NCI-H524 (cell line): ENCODE measurements around the gene MAN1C1.
"Not testable (repeated sequence)": the region's sequence is repeated elsewhere in the genome, so short reads cannot be mapped to it uniquely, and the experiment has no call there.

Source experiments
- DNase-seq, 2 experiments: peaks; one replicate each; lab custom pipeline; 2025; lab: John Stamatoyannopoulos, UW

The MAN1C1 gene

DNA sequence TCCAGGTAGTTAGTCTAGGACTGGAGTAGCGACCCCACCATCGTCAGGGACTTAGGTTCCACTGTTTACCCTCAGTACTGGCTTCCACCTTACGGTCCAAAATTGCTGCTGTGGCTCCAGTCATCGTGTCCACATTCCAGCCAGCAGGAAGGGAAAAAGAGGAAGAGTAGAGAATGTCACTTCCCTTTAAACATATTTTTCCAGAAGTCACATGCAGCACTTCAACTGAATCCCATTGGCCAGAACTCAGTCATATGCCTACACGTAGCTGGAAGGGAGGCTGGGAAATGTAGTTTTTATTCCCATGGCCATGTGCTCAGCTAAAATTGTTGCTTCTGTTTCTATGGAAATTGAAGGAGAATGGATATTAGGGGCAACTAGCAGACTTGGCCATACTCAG lies 99.3 kb downstream of the MAN1C1 start:
- no peak for DNase-seq

DNA sequence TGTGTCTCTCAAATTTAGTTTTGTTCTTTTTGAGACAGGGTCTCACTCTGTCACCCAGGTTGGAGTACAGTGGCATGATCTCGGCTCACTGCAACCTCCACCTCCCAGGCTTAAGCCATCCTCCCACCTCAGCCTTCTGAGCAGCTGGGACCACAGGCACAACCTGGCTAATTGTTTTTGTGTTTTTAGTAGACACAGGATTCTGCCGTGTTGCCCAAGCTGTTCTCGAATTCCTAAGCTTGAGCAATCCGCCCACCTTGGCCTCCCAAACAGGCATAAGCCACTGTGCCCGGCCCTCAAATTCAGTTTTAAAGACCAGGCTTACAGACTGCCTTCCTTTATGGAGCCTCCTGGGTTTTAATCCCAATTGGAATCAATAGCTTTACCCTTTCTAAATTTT lies 99.7 kb downstream of the MAN1C1 start:
- DNase-seq = no peak

DNA sequence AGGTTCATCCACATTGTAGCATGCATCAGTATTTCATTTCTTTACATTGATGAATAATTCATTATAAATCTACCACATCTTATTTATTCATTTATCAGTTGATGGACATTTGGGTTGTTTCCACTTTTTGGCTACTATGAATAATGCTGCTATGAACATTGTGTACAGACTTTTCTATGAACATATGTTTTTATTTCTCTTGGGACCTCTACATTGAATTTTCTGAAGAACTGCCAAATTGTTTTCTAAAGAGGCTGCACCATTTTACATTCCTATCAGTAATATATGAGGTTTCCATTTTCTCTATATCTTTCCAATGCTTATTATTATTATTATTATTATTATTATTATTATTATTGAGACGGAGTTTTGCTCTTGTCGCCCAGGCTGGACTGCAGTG lies 102.1 kb downstream of the MAN1C1 start:
- no peak for DNase-seq

DNA sequence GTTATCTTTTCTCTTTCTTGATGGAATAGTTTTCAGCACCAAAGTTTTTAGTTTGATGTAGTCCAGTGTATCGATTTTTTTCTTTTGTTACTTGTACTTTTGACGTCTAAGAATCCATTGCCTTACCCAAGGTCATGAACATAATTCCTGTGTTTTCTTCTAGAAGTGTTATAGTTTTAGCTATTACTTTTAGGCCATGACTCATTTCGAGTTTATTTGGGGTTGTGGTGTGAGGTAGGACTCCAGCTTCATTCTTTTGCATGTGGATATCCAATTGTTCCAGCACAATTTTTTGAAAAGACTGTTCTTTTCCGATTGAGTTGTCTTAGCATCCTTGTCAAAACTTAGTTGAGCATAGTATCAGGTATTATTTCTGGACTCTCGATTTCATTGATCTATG lies 104.0 kb downstream of the MAN1C1 start:
- no peak for DNase-seq

DNA sequence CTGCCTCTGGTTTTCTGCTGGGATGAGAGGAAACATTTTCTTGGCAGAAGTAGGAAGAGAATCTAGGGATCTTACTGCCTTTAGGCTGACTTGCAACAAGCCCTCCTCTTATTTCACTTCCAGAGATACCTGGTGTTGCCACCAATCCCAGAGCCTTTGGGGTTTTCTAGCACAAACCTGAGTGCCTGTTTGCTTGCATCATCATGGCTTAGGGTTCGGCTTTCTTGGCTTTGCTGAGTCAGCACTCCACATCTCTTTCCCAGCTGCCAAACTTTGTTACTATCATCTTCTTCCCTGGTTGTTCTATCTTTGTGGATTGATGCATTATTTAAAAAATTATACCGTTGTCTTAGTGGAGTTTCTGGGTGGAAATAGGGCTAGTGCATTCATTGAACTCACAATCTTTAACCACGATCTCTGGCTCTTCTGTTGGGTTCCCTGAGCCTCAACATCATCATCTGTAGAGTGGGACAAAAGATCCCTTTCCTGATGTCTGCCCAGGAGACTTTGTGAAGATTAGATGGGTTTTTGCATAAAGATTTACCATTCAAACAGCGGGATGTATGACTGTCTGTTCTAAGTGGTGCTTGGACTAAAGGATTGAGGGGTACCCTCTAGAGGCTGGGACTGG lies 106.8 kb downstream of the MAN1C1 start:
- no peak for DNase-seq

DNA sequence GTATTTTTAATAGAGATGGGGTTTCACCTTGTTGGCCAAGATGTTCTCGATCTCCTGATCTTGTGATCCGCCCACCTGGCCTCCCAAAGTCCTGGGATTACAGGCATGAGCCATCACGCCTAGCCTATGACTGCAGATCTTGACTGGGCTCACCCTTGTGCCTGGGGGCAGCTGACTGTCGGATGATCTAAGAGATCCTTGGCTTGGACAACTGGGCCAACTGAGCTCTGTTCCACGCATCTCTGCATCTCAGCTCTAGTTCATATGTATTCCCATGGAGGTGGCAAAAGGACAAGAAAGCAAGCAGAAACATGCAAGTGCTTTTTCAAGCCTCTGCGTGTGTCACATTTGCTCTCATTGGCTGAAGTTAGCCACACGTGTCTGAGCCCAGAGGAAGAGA lies 107.6 kb downstream of the MAN1C1 start:
- no peak for DNase-seq

DNA sequence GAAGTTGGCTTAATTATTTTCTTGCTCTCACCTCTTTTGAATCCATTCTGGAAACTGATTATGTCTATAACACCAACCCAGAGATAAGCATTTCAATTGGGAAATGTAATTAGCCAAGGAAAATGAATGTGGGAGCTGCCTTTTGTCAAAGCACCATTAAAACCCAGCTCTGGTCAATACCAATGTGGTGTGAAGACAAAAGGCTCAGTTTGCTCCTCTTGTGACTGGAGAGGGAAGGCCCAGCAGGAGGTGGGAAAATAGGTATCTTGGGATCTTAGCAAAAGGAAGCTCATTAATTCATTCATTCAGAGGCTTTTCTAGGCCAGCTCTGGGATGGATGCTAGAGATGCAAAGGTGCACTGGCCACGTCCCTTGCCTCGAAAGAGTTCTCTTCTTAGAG lies 108.4 kb downstream of the MAN1C1 start:
- no peak for DNase-seq

DNA sequence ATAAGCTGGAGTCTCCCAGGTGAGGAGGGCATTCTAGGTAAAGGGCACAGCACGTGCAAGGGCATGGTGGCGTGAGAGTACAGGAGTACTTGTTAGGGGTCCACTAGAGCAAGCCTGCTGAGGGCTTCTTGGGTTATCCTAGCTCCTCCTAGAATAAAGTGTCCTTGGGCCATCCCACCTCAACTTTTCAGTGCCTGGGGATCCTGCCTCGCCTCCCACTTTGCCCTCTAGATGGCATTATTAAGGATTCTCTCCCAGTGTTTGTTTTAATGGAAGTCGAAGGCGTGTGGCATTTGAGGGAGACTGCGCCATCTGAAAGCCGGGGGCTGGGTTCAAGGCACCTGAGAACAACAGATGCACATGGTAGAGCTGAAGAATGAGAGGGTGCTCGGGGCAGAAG lies 108.9 kb downstream of the MAN1C1 start:
- no peak for DNase-seq

DNA sequence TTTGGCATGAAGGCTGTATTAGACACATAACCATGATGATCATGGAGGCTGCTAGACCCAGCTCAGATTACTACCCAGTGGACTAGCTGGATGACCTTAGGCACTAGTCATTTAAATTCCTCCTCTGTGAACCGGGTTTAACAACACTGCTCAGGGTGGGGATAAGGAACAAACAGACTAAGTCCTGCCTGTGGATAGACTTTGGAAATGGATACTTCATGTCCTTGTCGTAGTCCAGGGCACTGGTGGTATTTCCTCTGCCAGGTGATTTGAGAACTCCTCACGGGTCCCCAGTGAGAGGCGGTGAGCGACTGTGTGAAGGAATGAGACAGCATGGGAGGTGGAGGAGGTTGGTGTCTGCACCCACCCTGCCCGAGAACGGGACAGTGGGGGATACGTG lies 110.5 kb downstream of the MAN1C1 start:
- DNase-seq = no peak

DNA sequence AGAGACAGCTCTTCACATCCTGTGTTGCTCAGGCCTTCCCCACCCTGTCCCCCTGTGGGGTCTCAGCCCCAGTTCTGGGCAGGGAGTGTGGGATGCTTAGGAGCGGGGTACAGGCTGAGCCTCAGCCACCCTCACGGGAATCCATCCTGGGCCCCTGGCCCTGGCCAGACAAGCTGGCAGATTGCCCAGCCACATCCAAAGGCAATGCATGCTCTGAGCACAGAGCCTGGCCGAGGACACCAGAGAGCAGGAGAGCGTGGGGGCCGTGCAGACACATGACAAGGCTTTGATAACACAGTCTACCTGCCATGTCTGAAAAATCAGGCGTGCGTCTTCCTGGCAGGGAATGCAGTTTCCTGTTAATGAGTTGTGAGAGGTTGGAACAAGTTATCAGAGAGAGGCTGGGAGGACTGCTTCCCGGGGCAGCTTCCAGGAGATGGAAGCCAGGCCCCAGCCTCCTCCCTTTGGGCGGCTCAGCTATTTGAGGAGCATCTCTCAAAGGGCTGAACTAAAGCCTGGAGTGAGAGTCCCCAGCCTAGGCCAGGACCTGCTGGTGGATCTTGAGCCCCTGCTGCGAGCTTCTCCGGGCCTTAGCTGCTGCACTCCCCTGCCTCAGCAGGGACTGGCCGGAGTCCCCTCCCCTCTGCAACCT lies 111.2 kb downstream of the MAN1C1 start:
- peak in 1 of 2 experiments; percentile 77 for DNase-seq

DNA sequence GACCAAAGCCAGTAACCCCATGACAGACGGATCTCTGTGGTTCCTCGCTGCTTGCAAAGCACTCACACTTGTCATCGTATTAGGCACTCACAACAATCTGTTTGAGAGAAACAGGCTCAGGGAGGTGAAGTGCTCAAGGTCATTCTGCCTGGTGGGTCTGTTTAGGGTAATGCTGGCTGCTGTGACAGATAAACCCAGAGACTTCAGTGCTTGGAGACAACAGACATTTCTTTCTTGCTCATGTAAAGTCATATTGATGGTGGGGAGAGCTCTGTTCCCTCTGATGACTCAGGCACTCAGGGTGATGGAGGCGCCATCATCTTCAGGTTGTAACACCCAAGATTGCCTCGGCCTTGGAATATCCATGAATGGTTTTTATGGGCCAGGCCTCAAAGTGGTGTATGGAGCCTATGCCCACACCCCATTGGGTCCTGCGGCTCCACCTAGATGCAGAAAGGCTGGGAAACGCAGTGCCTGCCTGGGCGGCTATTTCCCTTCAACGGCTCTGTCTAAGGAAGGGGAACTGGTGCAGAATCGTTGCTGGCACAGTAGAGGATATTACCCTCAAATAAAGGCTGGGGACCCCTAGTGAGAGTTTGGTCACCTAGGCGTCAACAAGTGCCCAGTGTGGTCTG lies 111.8 kb downstream of the MAN1C1 start:
- peak in 1 of 2 experiments; percentile 29 for DNase-seq

DNA sequence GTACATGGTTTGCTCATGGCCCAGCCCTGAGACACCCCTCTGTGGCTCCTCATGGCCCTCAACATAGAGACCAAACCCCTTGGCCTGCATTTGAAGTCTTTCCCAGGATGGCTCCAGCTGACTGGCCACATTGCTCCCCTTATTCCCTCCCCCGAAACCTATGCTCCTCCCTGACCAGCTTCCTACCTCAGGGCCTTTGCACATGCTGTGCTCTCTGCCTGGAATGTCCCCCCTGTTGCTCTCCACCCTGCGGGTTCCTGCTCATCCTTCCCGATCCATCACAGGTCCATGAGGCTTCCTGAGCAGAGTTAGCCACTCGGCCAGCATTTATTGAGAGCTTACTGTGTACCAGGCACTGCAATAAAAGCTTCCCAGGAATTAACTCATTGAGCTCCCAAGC lies 112.5 kb downstream of the MAN1C1 start:
- no peak for DNase-seq

DNA sequence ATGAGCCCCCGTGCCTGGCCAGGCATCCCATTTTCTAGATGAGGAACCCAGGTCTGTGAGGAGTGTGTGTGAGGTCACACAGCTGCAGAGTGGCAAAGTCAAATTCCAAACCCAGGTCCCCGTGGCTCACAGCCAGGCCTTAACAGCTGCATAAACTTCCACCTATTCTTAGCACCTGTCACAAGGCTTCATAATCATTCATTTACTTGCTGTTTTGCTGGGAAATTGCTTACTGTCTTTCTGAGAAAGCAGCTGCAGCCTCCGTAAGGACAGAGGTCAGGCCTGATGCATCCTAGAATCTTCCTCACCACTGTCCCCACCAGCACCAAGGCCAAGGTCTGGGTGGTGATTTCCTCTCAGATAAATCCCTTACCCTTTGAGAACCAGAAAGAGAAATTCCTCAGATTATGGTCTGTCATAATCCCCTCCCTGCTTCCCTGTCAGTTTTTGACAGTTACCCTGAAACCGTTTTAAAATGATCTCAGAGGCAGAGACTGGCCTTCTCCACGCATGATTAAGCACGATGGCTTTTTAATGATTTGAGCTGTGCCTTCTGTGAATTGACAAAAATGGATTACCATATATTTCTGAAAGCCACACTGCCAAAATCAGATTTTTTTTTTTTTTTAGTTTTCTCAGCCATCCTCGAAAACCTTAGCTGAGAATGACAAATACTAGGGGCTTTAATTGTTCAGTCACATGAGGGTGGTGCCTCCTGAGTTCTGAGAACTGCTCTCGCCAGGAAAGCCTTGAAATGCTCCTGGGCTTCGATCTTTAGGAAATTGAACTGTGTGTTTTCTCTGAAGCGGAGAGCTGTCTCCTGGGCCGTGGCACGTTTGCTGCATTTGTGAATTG lies 113.4 kb downstream of the MAN1C1 start:
- peak; percentile 25 to 68 for DNase-seq

DNA sequence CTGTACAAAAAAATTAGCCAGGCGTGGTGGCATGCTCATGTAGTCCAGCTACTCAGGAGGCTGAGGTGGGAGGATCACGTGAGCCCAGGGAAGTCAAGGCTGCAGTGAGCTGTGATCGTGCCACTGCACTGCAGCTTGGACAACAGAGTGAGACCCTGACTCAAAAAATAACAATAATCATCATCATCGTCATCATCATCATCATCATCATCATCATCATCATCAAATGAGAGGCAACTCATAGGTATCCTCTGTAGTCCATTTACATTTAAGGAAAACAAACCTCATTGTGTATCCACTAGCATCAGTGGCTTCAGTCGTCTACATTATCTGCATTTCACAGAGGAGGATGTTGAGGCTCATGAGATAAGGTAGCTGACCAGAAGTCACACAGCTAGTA lies 114.6 kb downstream of the MAN1C1 start:
- DNase-seq = no peak

DNA sequence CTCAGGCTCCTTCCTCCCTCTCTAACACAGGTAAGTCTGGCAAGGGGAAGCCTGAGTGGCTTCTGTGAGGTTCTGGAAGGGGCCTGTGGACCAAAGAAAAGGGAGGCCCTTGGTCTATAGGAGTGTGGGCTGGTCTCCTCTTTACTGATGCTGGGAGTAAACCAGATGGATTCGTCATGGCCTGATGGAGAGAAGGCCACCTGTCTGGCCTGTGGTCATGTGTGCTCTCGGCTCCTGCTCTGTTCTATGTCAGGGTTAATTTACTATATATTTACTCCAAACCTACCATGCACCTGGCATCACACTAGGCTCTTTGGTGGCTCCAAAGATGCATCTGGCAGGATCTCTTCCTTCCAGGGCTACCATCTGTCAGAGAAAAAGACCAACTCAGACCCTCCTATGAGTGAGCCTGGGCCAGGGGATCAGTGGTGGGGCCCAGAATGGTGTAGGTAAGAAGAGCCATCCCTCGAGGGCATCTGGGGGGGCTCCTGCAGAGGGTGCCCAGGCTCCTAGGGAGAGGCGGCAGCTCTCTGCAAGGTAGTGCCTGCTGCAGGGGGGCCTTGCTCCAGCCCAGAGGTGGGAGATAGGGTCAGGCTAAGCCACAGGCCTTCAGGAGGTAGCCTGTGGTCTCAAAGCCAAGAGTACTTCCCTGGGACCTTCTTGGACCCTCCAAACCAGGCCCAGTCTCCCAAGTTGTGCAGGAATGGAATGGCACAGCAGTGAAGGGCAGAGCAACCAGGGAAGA lies 115.2 kb downstream of the MAN1C1 start:
- DNase-seq = peak; percentile 17 to 71

DNA sequence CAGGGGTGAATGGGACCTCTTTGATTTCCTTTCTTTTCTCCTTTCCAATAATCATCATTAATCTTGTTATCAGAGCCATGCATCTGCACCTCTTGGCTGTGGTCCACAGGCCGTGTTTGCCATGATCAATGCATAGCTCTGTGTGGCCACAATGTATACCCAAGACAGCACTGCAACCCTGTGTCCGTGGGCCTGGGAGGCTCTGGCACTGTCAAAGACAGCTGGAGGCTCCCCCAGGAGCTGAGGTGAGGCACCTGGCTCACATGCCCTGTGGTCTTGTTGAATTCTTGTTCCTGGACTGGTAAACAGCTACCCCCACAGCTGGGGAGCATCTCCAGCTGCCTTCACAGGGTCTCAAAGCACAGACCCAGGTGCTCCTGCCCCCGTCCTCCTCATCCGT lies 116.2 kb downstream of the MAN1C1 start:
- no peak for DNase-seq

DNA sequence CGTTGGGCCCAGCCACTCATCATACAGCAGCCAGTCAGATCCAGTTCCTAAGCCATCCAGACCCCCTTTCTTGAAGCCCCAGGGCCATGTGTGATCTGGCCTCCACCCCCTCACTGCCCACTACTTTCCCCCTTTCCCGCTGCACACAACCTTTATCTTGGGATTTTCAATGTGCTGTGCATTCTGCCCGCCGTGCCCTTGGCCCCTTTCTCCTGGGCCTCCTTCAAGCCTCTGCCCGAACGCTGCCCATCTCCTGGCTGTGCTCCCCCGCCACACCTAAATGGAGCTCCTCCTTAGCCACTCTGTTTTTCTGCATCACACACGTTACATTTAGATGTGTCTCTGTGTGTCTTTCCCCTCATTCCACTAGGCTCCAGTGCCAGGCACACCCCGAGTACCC lies 116.7 kb downstream of the MAN1C1 start:
- no peak for DNase-seq

DNA sequence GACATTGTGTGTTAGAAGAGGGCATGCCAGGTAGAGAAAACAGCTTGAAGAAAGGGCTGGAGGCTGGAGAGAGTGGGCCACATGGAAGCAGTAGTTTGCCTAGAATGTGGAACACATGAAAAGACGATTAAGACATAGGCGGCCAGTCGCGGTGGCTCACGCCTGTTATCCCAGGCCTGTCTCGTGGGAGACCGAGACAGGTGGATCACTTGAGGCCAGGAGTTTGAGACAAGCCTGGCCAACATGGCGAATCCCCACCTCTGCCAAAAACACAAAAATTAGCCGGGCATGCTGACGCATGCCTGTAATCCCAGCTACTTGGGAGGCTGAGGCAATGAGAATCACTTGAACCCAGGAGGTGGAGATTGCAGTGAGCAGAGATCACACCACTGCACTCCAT lies 118.4 kb downstream of the MAN1C1 start:
- DNase-seq = not testable (repeated sequence)

DNA sequence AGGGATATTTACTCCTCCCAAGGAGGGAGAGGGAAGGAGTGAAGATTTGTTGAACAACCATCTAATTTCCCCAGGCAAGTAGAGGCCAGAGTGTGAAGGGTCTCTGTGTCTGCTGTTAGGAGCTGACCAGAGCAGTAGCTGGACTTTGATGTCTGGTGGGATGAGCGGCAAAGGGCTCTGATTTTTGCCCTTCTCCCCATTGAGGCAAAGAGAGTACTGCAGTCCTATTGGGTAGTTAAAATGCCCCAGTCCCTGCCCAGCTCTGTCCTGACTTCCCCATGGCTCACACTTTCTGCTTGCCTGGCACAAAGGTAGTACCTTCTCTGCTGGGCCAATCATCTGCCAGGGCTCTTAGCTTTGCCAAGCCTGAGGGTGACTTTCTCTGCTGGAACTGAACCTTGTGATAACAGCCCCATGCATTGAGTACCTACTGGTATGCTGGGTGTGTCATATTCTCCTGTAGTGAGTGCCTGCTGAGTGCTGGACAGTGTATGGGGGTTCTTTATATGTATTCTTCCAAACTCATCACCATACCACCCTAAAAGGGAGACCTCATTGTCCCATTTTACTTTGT lies 119.5 kb downstream of the MAN1C1 start:
- no peak for DNase-seq

DNA sequence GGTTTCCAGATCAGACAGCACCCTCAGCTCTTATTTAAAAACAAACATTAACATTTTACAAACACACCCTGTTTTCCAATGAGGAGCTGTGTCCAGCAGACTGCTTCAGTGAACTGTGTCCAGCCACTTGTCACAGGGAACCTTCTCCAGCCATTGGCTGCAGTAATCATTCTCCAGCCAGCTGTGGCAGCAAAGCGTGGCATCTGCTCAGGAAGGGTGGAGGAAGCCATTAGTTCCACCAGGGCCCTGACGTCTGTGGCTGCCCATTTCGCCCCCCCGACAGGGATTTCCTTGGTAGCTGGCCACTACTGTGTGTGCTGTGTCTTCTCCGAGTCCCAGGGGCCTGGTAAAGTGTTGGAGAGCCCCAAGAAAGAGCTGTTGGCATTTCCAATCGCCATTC lies 120.5 kb downstream of the MAN1C1 start:
- no peak for DNase-seq

DNA sequence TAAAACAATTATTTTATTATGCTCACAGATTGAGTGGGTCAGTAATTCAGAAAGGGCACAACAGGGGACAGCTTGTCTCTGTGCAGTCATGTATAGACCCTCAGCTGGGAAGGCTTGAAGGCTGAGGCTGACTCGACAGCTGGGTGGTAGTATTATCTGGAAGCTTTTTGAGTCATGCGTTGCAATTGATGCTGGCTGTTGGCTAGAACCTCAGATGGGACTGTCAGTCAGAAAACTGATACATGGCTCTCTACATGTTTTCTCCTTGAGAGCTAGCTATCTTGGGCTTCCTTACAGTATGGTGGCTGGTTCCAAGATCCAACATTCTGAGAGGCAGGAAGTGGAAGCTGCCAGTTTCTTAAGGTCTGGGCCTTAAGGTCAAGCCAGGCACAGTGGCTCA lies 121.9 kb downstream of the MAN1C1 start:
- DNase-seq = peak in 1 of 2 experiments; percentile 53

DNA sequence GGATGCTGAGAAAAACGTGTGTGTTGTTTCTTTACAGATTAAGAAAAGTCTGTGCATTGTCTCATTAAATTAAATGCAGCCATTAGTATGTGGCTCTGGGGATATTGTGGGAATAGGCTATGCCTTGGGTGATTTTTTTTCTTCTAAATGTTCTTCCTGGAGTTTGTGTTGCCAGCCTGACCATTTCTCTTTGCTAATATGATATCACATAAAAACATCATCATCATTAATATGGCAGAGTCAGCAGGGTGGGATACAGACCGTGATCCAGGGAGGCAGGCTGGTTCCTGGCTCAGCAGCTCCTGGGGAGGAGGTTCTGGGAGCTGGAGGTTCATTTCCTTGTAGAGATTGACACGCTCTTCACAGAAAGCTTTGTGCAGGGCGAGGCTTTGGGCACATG lies 122.8 kb downstream of the MAN1C1 start:
- no peak for DNase-seq
